GM21717 (cell line): ENCODE data around the gene PPP1R15B.
"Not testable (repeated sequence)": the region's sequence is repeated elsewhere in the genome, so short reads cannot be mapped to it uniquely, and the experiment has no call there.

ENCODE experiments used
- ATAC-seq: cut with Tn5 transposase; IDR thresholded peaks from one replicate; pipeline ENCODE4 v1.9.1; 2021; ENCODE audit warnings: mild to moderate bottlenecking, moderate library complexity; ENCODE audit not compliant: unreplicated experiment

The PPP1R15B gene

GRCh38 chr1:204422061-204422705 lies 10.6 kb upstream of the PPP1R15B start:
- not testable (repeated sequence) for ATAC-seq

DNA sequence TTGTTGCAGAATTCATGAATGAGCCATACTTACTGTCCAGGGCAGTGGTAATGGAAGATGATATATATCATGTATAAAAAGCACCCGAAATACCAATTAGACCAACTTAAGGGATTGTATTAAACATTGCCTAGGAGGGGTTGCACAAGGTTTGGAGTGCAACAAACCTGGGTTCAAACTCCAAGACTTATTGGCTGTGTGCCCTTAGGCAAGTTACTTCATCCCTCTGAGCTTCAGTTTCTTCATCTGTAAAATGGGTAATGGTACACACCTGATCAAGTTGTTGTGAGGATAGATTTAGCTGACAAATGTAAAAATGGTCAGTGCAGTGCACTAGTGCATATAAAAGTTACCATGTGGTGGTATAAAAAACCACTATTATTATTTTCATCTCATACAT lies 9.8 kb upstream of the PPP1R15B start:
- ATAC-seq, result no peak

- no peak for ATAC-seq
These were observed 8.7 kb upstream of the PPP1R15B start for GRCh38 chr1:204420039-204421004.

- ATAC-seq, result no peak
These were observed 7.4 kb upstream of the PPP1R15B start for GRCh38 chr1:204419064-204419403.

GRCh38 chr1:204418174-204419063 lies 6.8 kb upstream of the PPP1R15B start:
- no peak for ATAC-seq

- no peak for ATAC-seq
These were observed 5.7 kb upstream of the PPP1R15B start for GRCh38 chr1:204417074-204417997.

DNA sequence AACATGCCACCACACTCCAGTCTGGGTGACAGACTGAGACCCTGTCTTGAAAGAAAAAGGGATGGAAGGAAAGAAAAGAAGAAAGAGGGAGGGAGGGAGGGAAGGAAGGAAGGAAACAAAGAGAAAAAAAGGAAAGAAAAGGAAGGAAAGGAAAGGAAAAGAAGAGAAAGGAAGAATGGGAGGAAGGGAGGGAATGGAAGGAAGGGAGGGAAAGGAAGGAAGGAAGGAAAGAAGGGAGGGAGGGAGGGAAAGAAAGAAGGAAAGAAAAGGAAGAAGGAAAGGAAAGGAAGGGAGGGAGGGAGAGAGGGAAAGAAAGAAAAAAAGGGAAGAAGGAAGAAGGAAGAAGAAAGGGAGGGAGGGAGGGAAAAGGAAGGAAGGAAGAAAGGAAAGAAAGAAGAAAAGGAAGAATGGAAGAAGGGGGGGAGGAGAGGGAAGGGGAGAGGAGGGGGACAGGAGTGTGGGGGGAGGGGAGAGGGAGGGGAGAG lies 5.0 kb upstream of the PPP1R15B start:
- ATAC-seq, result no peak

DNA sequence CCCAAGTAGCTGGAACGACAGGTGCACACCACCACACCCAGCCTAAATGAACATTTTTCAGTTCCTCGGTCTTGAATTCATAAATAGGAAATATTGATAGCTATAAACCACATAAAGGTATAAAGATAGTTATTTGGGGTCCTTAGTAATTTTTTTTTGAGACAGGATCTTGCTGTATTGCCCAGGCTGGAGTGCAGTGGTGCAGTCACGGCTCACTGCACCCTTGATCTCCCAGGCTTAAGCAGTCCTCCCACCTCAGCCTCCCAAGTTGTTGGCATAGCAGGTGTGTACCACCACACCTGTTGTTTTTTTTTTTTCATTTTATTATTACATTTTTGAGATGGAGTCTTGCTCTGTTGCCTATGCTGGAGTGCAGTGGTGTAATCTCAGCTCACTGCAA lies 3.7 kb upstream of the PPP1R15B start:
- no peak for ATAC-seq

- ATAC-seq, result no peak
These were observed 2.4 kb upstream of the PPP1R15B start for GRCh38 chr1:204414016-204414415.

- ATAC-seq, result no peak
These were observed 1.5 kb upstream of the PPP1R15B start for GRCh38 chr1:204413170-204413535.

DNA sequence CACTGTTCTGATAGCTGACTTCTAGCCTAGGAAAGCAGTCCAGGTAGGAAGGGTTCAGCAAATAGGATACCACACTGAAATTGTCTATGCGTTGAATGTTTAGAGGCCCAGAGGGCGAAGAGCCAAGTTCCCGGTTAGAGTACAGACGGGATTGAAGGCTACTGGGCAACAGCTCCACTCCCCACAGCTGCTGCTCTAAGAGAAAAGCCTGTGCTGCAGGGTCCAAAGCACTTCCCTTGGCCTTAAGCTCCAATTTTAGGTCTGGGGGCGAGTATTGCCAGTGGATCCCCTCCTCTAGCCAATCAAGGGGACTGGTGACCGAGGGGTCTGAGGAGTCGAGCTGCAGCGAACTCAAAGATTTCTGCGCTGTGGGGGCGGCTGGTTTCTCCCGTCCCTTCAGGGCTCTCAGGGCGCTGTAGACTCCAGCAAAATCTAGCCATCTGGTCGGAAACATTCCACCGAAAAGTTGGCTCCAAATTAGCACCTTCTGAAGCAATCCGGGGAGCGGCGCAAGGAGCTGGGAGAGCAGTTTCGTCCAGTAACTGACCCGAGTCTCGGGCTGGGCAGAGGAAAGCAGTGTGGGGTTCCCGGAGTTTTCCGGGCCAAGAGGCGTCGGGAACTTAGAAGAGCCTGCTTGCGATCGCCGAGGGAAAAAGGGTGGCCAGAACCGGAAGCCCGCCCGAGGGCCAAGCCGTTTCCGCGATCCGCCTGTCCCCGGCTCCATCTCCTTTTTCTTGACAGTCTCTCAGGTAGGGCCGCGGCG lies 748 bp downstream of the PPP1R15B start:
- peak; percentile 20 for ATAC-seq

DNA sequence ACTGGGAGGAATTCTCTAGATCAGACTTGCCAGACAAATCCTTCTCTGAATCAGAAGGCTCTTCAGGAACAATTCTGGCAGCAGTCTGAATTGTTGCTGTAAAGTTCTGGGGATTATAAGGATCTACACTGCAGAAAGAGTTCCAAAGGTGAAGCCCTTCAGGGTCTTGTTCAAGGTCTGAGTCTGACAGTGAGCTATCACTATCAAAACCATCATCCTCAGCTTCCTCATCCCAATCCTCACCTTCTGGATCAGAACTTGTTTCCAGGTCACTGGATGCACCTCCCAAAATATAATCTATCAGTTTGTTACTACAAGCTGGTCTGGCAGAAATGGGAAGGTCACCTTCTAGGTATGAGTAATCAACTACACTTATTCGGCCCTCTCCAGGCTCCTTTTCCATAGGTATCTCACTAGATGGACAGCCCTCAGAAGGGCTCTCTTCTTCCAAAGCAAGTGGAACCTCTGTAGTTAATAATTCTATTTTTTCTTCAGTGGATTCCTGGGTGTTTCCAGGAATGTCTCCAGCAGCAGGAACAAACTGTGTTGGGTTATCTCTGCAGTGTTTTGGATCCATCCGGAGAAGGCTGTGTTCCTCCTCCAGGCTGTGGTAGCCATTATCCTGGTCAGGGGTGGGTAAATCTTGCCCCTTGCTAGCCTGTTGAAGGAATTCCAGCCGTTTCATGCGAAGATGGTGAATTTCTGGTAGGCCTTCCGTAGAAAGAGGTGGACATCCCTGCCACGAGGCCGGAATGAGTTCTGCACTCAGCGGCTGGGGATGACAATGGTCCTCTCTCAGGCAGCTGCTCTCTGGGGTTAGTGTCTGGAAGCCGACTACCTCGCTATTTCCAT lies 1.6 kb downstream of the PPP1R15B start:
- no peak for ATAC-seq

GRCh38 chr1:204409123-204409522 lies 2.5 kb downstream of the PPP1R15B start:
- no peak for ATAC-seq

- no peak for ATAC-seq
These were observed 3.0 kb downstream of the PPP1R15B start for GRCh38 chr1:204408602-204409001.

- no peak for ATAC-seq
These were observed 3.5 kb downstream of the PPP1R15B start for GRCh38 chr1:204408074-204408507.

- no peak for ATAC-seq
These were observed 4.2 kb downstream of the PPP1R15B start for GRCh38 chr1:204407295-204407971.

DNA sequence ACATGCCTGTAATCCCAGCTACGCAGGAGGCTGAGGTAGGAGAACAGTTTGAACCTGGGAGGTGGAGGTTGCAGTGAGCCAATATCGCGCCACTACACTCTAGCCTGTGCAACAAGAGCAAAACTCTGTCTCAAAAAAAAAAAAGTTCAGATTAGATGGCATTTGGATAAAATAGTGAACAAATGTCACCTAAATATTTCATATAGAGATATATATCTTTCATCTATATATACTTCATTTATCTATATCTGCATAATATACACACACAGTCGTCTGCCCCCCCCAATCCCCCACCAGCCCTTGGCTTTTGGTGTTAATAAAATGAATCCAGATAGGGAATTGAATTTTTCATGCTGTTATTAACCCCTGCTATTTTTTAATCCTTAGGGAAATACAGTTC lies 5.0 kb downstream of the PPP1R15B start:
- ATAC-seq, result no peak

DNA sequence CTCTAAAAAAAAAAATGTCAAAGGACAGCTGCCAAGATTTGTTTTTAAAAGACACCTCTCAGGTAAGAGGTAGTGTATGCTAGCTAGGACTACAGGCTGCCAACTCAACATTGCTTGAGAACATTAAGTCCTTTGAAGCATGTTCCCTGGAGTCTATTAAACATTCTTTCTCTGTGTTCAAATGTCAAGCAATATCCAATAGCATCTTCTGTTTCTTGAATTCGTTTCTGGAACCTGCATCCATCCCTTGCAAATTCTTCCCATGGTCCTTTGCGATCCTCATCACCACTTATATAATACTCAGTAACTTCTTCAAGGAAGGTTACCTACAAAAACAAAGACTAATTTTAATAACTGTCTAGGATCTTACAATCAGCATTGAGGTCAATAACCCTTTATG lies 5.6 kb downstream of the PPP1R15B start:
- ATAC-seq, result no peak
